ENCODE results near the gene HYI.

HYI gene

DNA sequence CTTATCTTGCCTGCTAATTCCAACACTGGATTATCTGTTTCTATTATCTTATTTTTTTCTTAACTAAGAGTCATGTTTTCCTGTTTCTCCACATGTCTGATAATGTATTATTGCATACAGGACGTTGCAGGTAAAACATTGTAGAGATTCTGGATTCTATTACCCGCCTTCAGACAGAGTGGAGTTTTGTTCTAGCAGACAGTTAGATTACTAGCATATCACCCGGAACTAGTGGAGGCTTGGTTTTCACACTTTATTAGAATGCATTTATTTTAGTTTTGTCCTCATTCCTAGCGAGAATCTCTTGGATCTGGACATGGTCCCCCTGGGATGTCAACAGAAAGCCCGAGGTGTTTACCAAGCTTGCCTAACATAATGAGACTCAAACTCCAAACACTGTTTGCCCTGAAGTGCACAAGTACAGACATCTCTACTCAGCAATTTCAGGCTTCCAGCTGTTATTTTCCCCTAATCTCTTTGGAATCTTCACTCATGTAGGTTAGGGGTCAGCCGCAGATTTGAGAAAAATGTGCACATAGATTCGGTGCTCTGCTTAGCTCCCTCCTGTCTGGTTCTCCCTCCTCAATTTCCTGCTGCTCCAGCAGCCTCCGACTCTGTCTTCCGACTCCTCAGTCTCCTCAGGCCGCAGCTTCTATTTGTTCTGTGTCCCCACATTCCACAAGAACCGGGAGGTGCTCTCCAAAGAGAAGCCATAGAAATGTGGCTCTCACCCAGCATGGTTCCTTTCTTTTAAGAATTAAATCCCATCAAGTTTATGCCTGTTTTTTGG is 40.1 kb upstream of the HYI start:
- Histone ChIP-seq H3K14ac (ENCODE audit: low read length) (no peak overlapping the region), H3K9ac (ENCODE audit: low read depth, low read length, poor library complexity) (no peak overlapping the region), H3K79me1 (ENCODE audit: low read depth, low read length) (no peaks in the 10 kb centered on the region), H3K4me1 (ENCODE audit: control insufficient read depth in 2 of 2, insufficient read depth in 1 of 2, low read depth in 1 of 2, low read length in 2 of 2) (peaks cover 0 to 4% of the 10 kb centered on the region in 2 donors), H3K18ac (ENCODE audit: low read length) (no peak overlapping the region), H3K9me3 (replicated peaks in 1 of 2; ENCODE audit: control insufficient read depth in 2 of 2, insufficient read depth in 1 of 2, low read depth in 1 of 2, low read length in 2 of 2) (peaks cover 5 to 8% of the 10 kb centered on the region in 2 donors), H2BK12ac (ENCODE audit: low read length) (no peak overlapping the region), H3K4me3 (ENCODE audit: low read length in 2 of 2) (no peak overlapping the region), H2BK5ac (ENCODE audit: low read length) (no peak overlapping the region), H3K36me3 (replicated peaks in 1 of 2; ENCODE audit: control insufficient read depth in 2 of 2, insufficient read depth in 2 of 2, low read length in 2 of 2) (no peaks in the 10 kb centered on the region), H4K91ac (ENCODE audit: low read depth, low read length, poor library complexity) (no peak overlapping the region), H2BK15ac (ENCODE audit: low read length) (no peak overlapping the region), H4K8ac (ENCODE audit: low read depth, low read length) (no peak overlapping the region), H2BK120ac (ENCODE audit: low read depth, low read length) (no peak overlapping the region), H3K27me3 (ENCODE audit: control insufficient read depth in 3 of 3, insufficient read depth in 3 of 3, low read depth in 1 of 3, low read length in 3 of 3) (no peaks in the 10 kb centered on the region), H3K27ac (replicated peaks; ENCODE audit: low read length) (no peak overlapping the region), H3K4ac (ENCODE audit: low read length) (no peak overlapping the region), H3K23ac (ENCODE audit: low read depth, low read length, poor library complexity) (no peak overlapping the region), H3K4me2 (ENCODE audit: insufficient read depth, low read length, poor library complexity, severe bottlenecking) (no peak overlapping the region), H2AK5ac (ENCODE audit: low read depth, low read length) (no peak overlapping the region), H2AFZ (ENCODE audit: low read length) (peak overlapping the region; percentile 82)
- no CpG with 5 or more reads among the region's 11 CpGs for WGBS, 2 donors (ENCODE audit: extremely low coverage in 2 of 2, insufficient read length in 2 of 2, insufficient replicate concordance in 1 of 2)
- peak; percentile 40 for DNase-seq (ENCODE audit: low spot score)

DNA sequence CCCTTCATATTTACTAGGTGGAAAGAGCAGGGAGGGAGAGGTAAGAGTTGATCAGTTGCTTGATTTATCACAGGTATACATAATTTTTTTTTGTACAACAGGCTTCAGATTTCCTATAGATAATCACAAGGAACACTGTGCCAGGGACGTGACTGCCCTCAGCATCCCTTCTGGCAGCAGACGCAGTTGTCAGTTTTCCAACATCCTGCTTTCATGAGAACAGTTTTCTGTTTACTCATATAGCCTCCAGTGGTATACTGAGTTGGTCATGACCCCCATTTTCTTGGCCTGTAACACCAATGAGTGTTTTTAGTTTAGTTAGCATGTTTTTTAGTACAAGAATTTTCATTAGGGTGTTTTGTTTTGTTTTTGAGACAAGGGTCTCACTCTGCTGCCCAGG is 39.1 kb upstream of the HYI start:
- Histone ChIP-seq H3K36me3 (replicated peaks in 1 of 2; ENCODE audit: control insufficient read depth in 2 of 2, insufficient read depth in 2 of 2, low read length in 2 of 2) (no peaks in the 10 kb centered on the region), H2BK12ac (ENCODE audit: low read length) (no peak overlapping the region), H2AFZ (ENCODE audit: low read length) (no peak overlapping the region), H3K4me3 (ENCODE audit: low read length in 2 of 2) (no peak overlapping the region), H3K27ac (replicated peaks; ENCODE audit: low read length) (no peak overlapping the region), H3K23ac (ENCODE audit: low read depth, low read length, poor library complexity) (no peak overlapping the region), H4K91ac (ENCODE audit: low read depth, low read length, poor library complexity) (no peak overlapping the region), H3K27me3 (ENCODE audit: control insufficient read depth in 3 of 3, insufficient read depth in 3 of 3, low read depth in 1 of 3, low read length in 3 of 3) (no peaks in the 10 kb centered on the region), H3K4me2 (ENCODE audit: insufficient read depth, low read length, poor library complexity, severe bottlenecking) (no peak overlapping the region), H3K9ac (ENCODE audit: low read depth, low read length, poor library complexity) (no peak overlapping the region), H3K9me3 (replicated peaks in 1 of 2; ENCODE audit: control insufficient read depth in 2 of 2, insufficient read depth in 1 of 2, low read depth in 1 of 2, low read length in 2 of 2) (peaks cover 5 to 12% of the 10 kb centered on the region in 2 donors), H2BK5ac (ENCODE audit: low read length) (no peak overlapping the region), H3K14ac (ENCODE audit: low read length) (no peak overlapping the region), H2AK5ac (ENCODE audit: low read depth, low read length) (no peak overlapping the region), H3K4me1 (ENCODE audit: control insufficient read depth in 2 of 2, insufficient read depth in 1 of 2, low read depth in 1 of 2, low read length in 2 of 2) (peaks cover 0 to 4% of the 10 kb centered on the region in 2 donors), H4K8ac (ENCODE audit: low read depth, low read length) (no peak overlapping the region), H3K18ac (ENCODE audit: low read length) (no peak overlapping the region), H3K79me1 (ENCODE audit: low read depth, low read length) (no peaks in the 10 kb centered on the region), H2BK15ac (ENCODE audit: low read length) (no peak overlapping the region), H3K4ac (ENCODE audit: low read length) (no peak overlapping the region), H2BK120ac (ENCODE audit: low read depth, low read length) (no peak overlapping the region)
- DNase-seq (ENCODE audit: low spot score) = no peak
- WGBS, 2 donors (ENCODE audit: extremely low coverage in 2 of 2, insufficient read length in 2 of 2, insufficient replicate concordance in 1 of 2) = no CpG with 5 or more reads among the region's 2 CpGs

DNA sequence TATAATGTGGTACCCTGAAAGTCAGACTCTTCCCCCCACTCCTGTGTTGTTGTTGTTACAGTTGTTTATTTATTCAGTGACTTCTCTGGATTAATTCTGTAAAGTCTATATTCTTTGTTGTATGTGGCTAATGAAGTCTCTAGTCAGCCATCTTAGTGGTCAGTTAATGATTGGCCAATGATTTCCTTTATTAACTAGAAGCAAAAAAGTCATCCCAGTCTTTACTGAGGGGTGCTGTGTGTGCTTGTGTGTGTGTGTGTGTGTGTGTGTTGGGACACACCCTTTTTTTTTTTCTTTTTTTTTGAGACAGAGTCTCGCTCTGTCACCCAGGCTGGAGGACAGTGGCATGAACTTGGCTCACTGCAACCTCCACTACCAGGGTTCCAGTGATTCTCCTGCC is 37.3 kb upstream of the HYI start:
- DNase-seq (ENCODE audit: low spot score) = no peak
- no peak overlapping the region for H3K9ac ChIP-seq (ENCODE audit: low read depth, low read length, poor library complexity)
- no peak overlapping the region for H3K4ac ChIP-seq (ENCODE audit: low read length)
- peaks cover 5 to 12% of the 10 kb centered on the region in 2 donors for H3K9me3 ChIP-seq (replicated peaks in 1 of 2; ENCODE audit: control insufficient read depth in 2 of 2, insufficient read depth in 1 of 2, low read depth in 1 of 2, low read length in 2 of 2)
- no peaks in the 10 kb centered on the region for H3K79me1 ChIP-seq (ENCODE audit: low read depth, low read length)
- H3K27me3 ChIP-seq (ENCODE audit: control insufficient read depth in 3 of 3, insufficient read depth in 3 of 3, low read depth in 1 of 3, low read length in 3 of 3) = no peaks in the 10 kb centered on the region
- no peak overlapping the region for H2BK15ac ChIP-seq (ENCODE audit: low read length)
- H3K27ac ChIP-seq (replicated peaks; ENCODE audit: low read length) = no peak overlapping the region
- no peak overlapping the region for H3K18ac ChIP-seq (ENCODE audit: low read length)
- no peak overlapping the region for H4K8ac ChIP-seq (ENCODE audit: low read depth, low read length)
- WGBS, 2 donors (ENCODE audit: extremely low coverage in 2 of 2, insufficient read length in 2 of 2, insufficient replicate concordance in 1 of 2) = no CpG with 5 or more reads among the region's 1 CpG
- no peak overlapping the region for H2BK5ac ChIP-seq (ENCODE audit: low read length)
- no peak overlapping the region for H2AK5ac ChIP-seq (ENCODE audit: low read depth, low read length)
- H3K14ac ChIP-seq (ENCODE audit: low read length) = no peak overlapping the region
- no peak overlapping the region for H3K4me3 ChIP-seq (ENCODE audit: low read length in 2 of 2)
- no peak overlapping the region for H3K4me2 ChIP-seq (ENCODE audit: insufficient read depth, low read length, poor library complexity, severe bottlenecking)
- no peak overlapping the region for H2BK120ac ChIP-seq (ENCODE audit: low read depth, low read length)
- H3K23ac ChIP-seq (ENCODE audit: low read depth, low read length, poor library complexity) = no peak overlapping the region
- no peak overlapping the region for H2BK12ac ChIP-seq (ENCODE audit: low read length)
- H2AFZ ChIP-seq (ENCODE audit: low read length) = no peak overlapping the region
- peaks cover 0 to 4% of the 10 kb centered on the region in 2 donors for H3K4me1 ChIP-seq (ENCODE audit: control insufficient read depth in 2 of 2, insufficient read depth in 1 of 2, low read depth in 1 of 2, low read length in 2 of 2)
- no peaks in the 10 kb centered on the region for H3K36me3 ChIP-seq (replicated peaks in 1 of 2; ENCODE audit: control insufficient read depth in 2 of 2, insufficient read depth in 2 of 2, low read length in 2 of 2)
- H4K91ac ChIP-seq (ENCODE audit: low read depth, low read length, poor library complexity) = no peak overlapping the region

DNA sequence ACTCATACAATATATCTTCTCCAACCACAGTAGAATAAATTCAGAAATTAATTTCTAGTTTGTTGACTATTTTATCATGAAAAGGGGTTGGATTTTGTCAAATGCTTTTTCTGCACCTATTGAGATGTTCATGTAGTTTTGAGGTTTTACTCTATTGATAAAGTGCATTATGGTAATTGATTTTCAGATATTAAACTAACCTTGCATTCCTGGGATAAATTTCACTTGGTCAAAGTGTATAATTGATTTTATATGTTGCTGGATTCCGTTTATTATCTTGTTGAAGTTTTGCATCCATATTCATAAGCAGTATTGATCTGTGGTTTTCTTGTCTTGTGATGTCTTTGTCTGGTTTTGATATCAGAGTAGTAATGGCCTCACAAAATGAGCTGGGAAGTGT is 34.4 kb upstream of the HYI start:
- H3K9me3 ChIP-seq (replicated peaks in 1 of 2; ENCODE audit: control insufficient read depth in 2 of 2, insufficient read depth in 1 of 2, low read depth in 1 of 2, low read length in 2 of 2) = peaks cover 5 to 12% of the 10 kb centered on the region in 2 donors
- H2AFZ ChIP-seq (ENCODE audit: low read length) = no peak overlapping the region
- no peak overlapping the region for H3K4me2 ChIP-seq (ENCODE audit: insufficient read depth, low read length, poor library complexity, severe bottlenecking)
- H3K23ac ChIP-seq (ENCODE audit: low read depth, low read length, poor library complexity) = no peak overlapping the region
- H4K8ac ChIP-seq (ENCODE audit: low read depth, low read length) = no peak overlapping the region
- H3K4me1 ChIP-seq (ENCODE audit: control insufficient read depth in 2 of 2, insufficient read depth in 1 of 2, low read depth in 1 of 2, low read length in 2 of 2) = no peaks in the 10 kb centered on the region
- no peak overlapping the region for H2BK120ac ChIP-seq (ENCODE audit: low read depth, low read length)
- no peaks in the 10 kb centered on the region for H3K27me3 ChIP-seq (ENCODE audit: control insufficient read depth in 3 of 3, insufficient read depth in 3 of 3, low read depth in 1 of 3, low read length in 3 of 3)
- no peak overlapping the region for H3K4ac ChIP-seq (ENCODE audit: low read length)
- H2AK5ac ChIP-seq (ENCODE audit: low read depth, low read length) = no peak overlapping the region
- WGBS, 2 donors (ENCODE audit: extremely low coverage in 2 of 2, insufficient read length in 2 of 2, insufficient replicate concordance in 1 of 2) = no CpG with 5 or more reads among the region's 1 CpG
- H2BK15ac ChIP-seq (ENCODE audit: low read length) = no peak overlapping the region
- no peak overlapping the region for H3K9ac ChIP-seq (ENCODE audit: low read depth, low read length, poor library complexity)
- H4K91ac ChIP-seq (ENCODE audit: low read depth, low read length, poor library complexity) = no peak overlapping the region
- H3K27ac ChIP-seq (replicated peaks; ENCODE audit: low read length) = no peak overlapping the region
- no peak for DNase-seq (ENCODE audit: low spot score)
- no peak overlapping the region for H3K14ac ChIP-seq (ENCODE audit: low read length)
- H2BK12ac ChIP-seq (ENCODE audit: low read length) = no peak overlapping the region
- no peaks in the 10 kb centered on the region for H3K36me3 ChIP-seq (replicated peaks in 1 of 2; ENCODE audit: control insufficient read depth in 2 of 2, insufficient read depth in 2 of 2, low read length in 2 of 2)
- no peak overlapping the region for H2BK5ac ChIP-seq (ENCODE audit: low read length)
- H3K18ac ChIP-seq (ENCODE audit: low read length) = no peak overlapping the region
- no peaks in the 10 kb centered on the region for H3K79me1 ChIP-seq (ENCODE audit: low read depth, low read length)
- no peak overlapping the region for H3K4me3 ChIP-seq (ENCODE audit: low read length in 2 of 2)

Measured in neuronal stem cell (in vitro differentiated cells).